Activated B cell treated with CpG ODN at 0.5 μM for 24 hours (primary cell): Measurements from ENCODE around the gene KIRREL3. TPM values are rescaled to one million over a fixed set of nuclear protein-coding genes. Genes with fewer than 3 reads are reported as not detected.

Experiments used
- ATAC-seq: fragments of 200-7000 bp; cut with Tn5 transposase; one replicate; pipeline ENCODE4 v1.10.0; 2021; ENCODE audit warnings: low read depth, mild to moderate bottlenecking, moderate library complexity
- CTCF ChIA-PET: fragments of 350-600 bp; sonication (Branson Sonifier 250); formaldehyde crosslinking; loops from one replicate; lab custom pipeline; 2021; ENCODE audit warnings: antibody characterized with exemption; lab: Charles Lee
- POLR2A ChIA-PET: fragments of 350-600 bp; sonication (Branson Sonifier 250); formaldehyde crosslinking; loops from one replicate; lab custom pipeline; 2021; ENCODE audit warnings: antibody characterized with exemption; lab: Charles Lee
- DNase-seq: peaks from one replicate; pipeline ENCODE4 v3.0.0; 2022
- H3K27ac Mint-ChIP-seq: one replicate; pipeline ENCODE4 v1.8.0; 2020; ENCODE audit warnings: mixed read lengths
- H3K27me3 Mint-ChIP-seq: one replicate; pipeline ENCODE4 v1.8.0; 2021; ENCODE audit warnings: mixed read lengths
- H3K36me3 Mint-ChIP-seq: one replicate; pipeline ENCODE4 v1.8.0; 2021; ENCODE audit warnings: low read depth, mixed read lengths
- H3K4me1 Mint-ChIP-seq: one replicate; pipeline ENCODE4 v1.8.0; 2021; ENCODE audit warnings: mixed read lengths
- H3K4me3 Mint-ChIP-seq: one replicate; pipeline ENCODE4 v1.8.0; 2020; ENCODE audit warnings: mild to moderate bottlenecking, mixed read lengths
- H3K9me3 Mint-ChIP-seq: one replicate; pipeline ENCODE4 v1.8.0; 2020; ENCODE audit warnings: mixed read lengths
- CTCF ChIP-seq: fragments of 200-600 bp; IDR thresholded peaks from one replicate; pipeline ENCODE4 v1.8.0; 2022; ENCODE audit warnings: antibody characterized with exemption, mild to moderate bottlenecking
- intact Hi-C: fragments of 100-400 bp; cut with micrococcal nuclease; formaldehyde crosslinking; loops from one replicate; pipeline ENCODE4 v1.15.1; 2024
- total RNA-seq: library from RNA; stranded (reverse); gene quantifications from 2 replicates; pipeline ENCODE4 v1.2.3, GENCODE V29; 2022

The KIRREL3 gene
- total RNA-seq = not detected in 2 replicates

- intact Hi-C loops = no loop called here
- Mint-ChIP-seq H3K27ac (no peak within 1 kb of the TSS), H3K9me3 (no peaks in the 10 kb centered on the region), H3K36me3 (no peaks in the 10 kb centered on the region), H3K4me3 (no peak within 1 kb of the TSS), H3K27me3 (peaks cover 37% of the 10 kb centered on the region), H3K4me1 (no peaks in the 10 kb centered on the region)
- no peak for DNase-seq
- CTCF ChIA-PET = no interaction called here
- POLR2A ChIA-PET = no interaction called here
- no peak for TF ChIP-seq CTCF
- no peak for ATAC-seq
These were observed at the start of gene KIRREL3 for GRCh38 chr11:127000291-127000968. TSS of gene KIRREL3 (minus strand) at chr11:127000770.

GRCh38 chr11:127050186-127050585, 49.6 kb upstream of the KIRREL3 start:
- Mint-ChIP-seq H3K4me3 (no peak overlapping the region), H3K27ac (no peak overlapping the region), H3K4me1 (no peaks in the 10 kb centered on the region), H3K27me3 (no peaks in the 10 kb centered on the region), H3K36me3 (no peaks in the 10 kb centered on the region), H3K9me3 (no peaks in the 10 kb centered on the region)
- no peak for TF ChIP-seq CTCF
- ATAC-seq = no peak
- no peak for DNase-seq
- ChIA-PET POLR2A (no interaction called here), CTCF (no interaction called here)
- intact Hi-C loops = no loop called here

- ATAC-seq = no peak
- Mint-ChIP-seq H3K4me3 (no peak overlapping the region), H3K27me3 (no peaks in the 10 kb centered on the region), H3K9me3 (no peaks in the 10 kb centered on the region), H3K36me3 (no peaks in the 10 kb centered on the region), H3K27ac (no peak overlapping the region), H3K4me1 (no peaks in the 10 kb centered on the region)
- intact Hi-C loops = no loop called here
- ChIA-PET CTCF (no interaction called here), POLR2A (no interaction called here)
- no peak for DNase-seq
- TF ChIP-seq CTCF = no peak
These were observed 48.9 kb upstream of the KIRREL3 start for GRCh38 chr11:127049486-127049885.

GRCh38 chr11:127044535-127044934, 44.0 kb upstream of the KIRREL3 start:
- TF ChIP-seq CTCF = no peak
- Mint-ChIP-seq H3K27ac (no peak overlapping the region), H3K9me3 (no peaks in the 10 kb centered on the region), H3K27me3 (no peaks in the 10 kb centered on the region), H3K4me3 (no peak overlapping the region), H3K36me3 (no peaks in the 10 kb centered on the region), H3K4me1 (no peaks in the 10 kb centered on the region)
- ATAC-seq = no peak
- DNase-seq = no peak
- intact Hi-C loops = no loop called here
- ChIA-PET CTCF (no interaction called here), POLR2A (no interaction called here)

- Mint-ChIP-seq H3K27ac (no peak overlapping the region), H3K27me3 (peaks cover 2% of the 10 kb centered on the region), H3K4me1 (no peaks in the 10 kb centered on the region), H3K36me3 (no peaks in the 10 kb centered on the region), H3K4me3 (no peak overlapping the region), H3K9me3 (no peaks in the 10 kb centered on the region)
- ATAC-seq = no peak
- intact Hi-C loops = no loop called here
- TF ChIP-seq CTCF = no peak
- ChIA-PET CTCF (no interaction called here), POLR2A (no interaction called here)
- no peak for DNase-seq
These were observed 41.9 kb upstream of the KIRREL3 start for GRCh38 chr11:127042445-127042844.
